Transverse colon (tissue), 3 donors: ENCODE data around the gene SDR42E2.
"Not testable (repeated sequence)": the region's sequence is repeated elsewhere in the genome, so short reads cannot be mapped to it uniquely, and the experiment has no call there.

Source experiments
- EP300 ChIP-seq: sonication (generic); formaldehyde crosslinking; IDR thresholded peaks from one replicate; pipeline ENCODE4 v1.6.1; 2017; ENCODE audit warnings: antibody characterized with exemption, low read depth
- POLR2A ChIP-seq: fragments of 450-650 bp; IDR thresholded peaks from one replicate; pipeline ENCODE4 v1.6.1; 2016; ENCODE audit warnings: antibody characterized with exemption, mild to moderate bottlenecking, moderate library complexity
- TF ChIP-seq, protein P1 (sequence below), 5 experiments: fragments of 200-600 bp in 3 of 5; fragments of 450-650 bp in 2 of 5; sonication (generic) in 3 of 5; IDR thresholded peaks; 1 replicate in 2 of 5; 2 replicates in 3 of 5; pipeline ENCODE4 v1.5.1; 2016 to 2017; ENCODE audit warnings: antibody characterized with exemption in 5 of 5, inconsistent platforms in 3 of 5, mild to moderate bottlenecking in 2 of 5, moderate library complexity in 1 of 5

DNA sequence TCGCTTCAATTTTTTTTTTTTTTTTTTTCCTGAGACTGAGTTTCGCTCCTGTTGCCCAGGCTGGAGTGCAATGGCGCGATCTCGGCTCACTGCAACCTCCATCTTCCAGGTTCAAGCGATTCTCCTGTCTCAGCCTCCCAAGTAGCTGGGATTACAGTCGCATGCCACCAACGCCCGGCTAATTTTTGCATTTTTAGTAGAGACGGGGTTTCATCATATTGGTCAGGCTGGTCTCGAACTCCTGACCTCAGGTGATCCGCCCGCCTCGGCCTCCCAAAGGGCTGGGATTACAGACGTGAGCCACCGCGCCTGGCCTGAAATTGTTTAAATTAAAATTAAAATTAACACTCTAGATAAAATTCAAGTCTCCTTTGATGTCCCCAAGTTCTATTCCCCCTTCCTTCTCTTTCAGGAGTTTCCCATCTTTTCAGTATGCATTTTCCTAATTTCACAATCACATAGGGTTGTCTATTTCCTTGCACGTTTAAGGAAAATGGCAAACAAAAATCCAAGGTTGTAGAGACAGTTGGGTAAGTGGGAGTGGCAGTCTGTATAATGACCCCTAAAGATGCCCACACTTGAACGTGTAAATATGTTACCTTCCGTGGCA lies 34.4 kb downstream of the SDR42E2 start:
- TF ChIP-seq, protein P1, sequence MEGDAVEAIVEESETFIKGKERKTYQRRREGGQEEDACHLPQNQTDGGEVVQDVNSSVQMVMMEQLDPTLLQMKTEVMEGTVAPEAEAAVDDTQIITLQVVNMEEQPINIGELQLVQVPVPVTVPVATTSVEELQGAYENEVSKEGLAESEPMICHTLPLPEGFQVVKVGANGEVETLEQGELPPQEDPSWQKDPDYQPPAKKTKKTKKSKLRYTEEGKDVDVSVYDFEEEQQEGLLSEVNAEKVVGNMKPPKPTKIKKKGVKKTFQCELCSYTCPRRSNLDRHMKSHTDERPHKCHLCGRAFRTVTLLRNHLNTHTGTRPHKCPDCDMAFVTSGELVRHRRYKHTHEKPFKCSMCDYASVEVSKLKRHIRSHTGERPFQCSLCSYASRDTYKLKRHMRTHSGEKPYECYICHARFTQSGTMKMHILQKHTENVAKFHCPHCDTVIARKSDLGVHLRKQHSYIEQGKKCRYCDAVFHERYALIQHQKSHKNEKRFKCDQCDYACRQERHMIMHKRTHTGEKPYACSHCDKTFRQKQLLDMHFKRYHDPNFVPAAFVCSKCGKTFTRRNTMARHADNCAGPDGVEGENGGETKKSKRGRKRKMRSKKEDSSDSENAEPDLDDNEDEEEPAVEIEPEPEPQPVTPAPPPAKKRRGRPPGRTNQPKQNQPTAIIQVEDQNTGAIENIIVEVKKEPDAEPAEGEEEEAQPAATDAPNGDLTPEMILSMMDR (IDR thresholded peaks at IDR 0.05), result not testable (repeated sequence)
- not testable (repeated sequence) for TF ChIP-seq POLR2A, EP300
